ENCODE data around the gene GUCA1A.

The GUCA1A gene

GRCh38 chr6:42137194-42137753, 35.9 kb upstream of the GUCA1A start:
- TF ChIP-seq CTCF (IDR thresholded peaks at IDR 0.05; ENCODE audit: borderline replicate concordance, control extremely low read depth, extremely low read depth, insufficient read depth, missing control alignments), result no peak
- DNase-seq (ENCODE audit: low spot score), result no peak
- in situ Hi-C loops (cut with MboI; ENCODE audit: low sequenced_read_pairs, unreplicated experiment), result no loop called here

- in situ Hi-C loops (cut with MboI; ENCODE audit: low sequenced_read_pairs, unreplicated experiment), result no loop called here
- no peak for TF ChIP-seq CTCF (IDR thresholded peaks at IDR 0.05; ENCODE audit: borderline replicate concordance, control extremely low read depth, extremely low read depth, insufficient read depth, missing control alignments)
- DNase-seq (ENCODE audit: low spot score), result no peak
These were observed 35.0 kb upstream of the GUCA1A start for GRCh38 chr6:42138190-42138589.

GRCh38 chr6:42138630-42139619, 34.2 kb upstream of the GUCA1A start:
- in situ Hi-C loops (cut with MboI; ENCODE audit: low sequenced_read_pairs, unreplicated experiment), result no loop called here
- DNase-seq (ENCODE audit: low spot score), result no peak
- TF ChIP-seq CTCF (IDR thresholded peaks at IDR 0.05; ENCODE audit: borderline replicate concordance, control extremely low read depth, extremely low read depth, insufficient read depth, missing control alignments), result no peak

GRCh38 chr6:42140032-42140431, 33.1 kb upstream of the GUCA1A start:
- in situ Hi-C loops (cut with MboI; ENCODE audit: low sequenced_read_pairs, unreplicated experiment), result no loop called here
- no peak for DNase-seq (ENCODE audit: low spot score)
- no peak for TF ChIP-seq CTCF (IDR thresholded peaks at IDR 0.05; ENCODE audit: borderline replicate concordance, control extremely low read depth, extremely low read depth, insufficient read depth, missing control alignments)

- no peak for DNase-seq (ENCODE audit: low spot score)
- in situ Hi-C loops (cut with MboI; ENCODE audit: low sequenced_read_pairs, unreplicated experiment), result no loop called here
- no peak for TF ChIP-seq CTCF (IDR thresholded peaks at IDR 0.05; ENCODE audit: borderline replicate concordance, control extremely low read depth, extremely low read depth, insufficient read depth, missing control alignments)
These were observed 32.2 kb upstream of the GUCA1A start for GRCh38 chr6:42140756-42141602.

- in situ Hi-C loops (cut with MboI; ENCODE audit: low sequenced_read_pairs, unreplicated experiment), result no loop called here
- no peak for DNase-seq (ENCODE audit: low spot score)
- no peak for TF ChIP-seq CTCF (IDR thresholded peaks at IDR 0.05; ENCODE audit: borderline replicate concordance, control extremely low read depth, extremely low read depth, insufficient read depth, missing control alignments)
These were observed 31.5 kb upstream of the GUCA1A start for GRCh38 chr6:42141603-42142117.
